K562 (cell line): ENCODE data around the gene PDE4D. TPM values are rescaled to one million over a fixed set of nuclear protein-coding genes. Genes with fewer than 3 reads are reported as not detected.

Source experiments
- ATAC-seq: fragments of 200-7000 bp; cut with Tn5 transposase; 3 replicates; pipeline ENCODE4 v1.9.1; 2020; ENCODE audit warnings: moderate library complexity
- BruUV-seq: library from RNA; stranded (reverse); fragments of 400-500 nt; replicated peaks from 2 replicates; lab custom pipeline; 2021; lab: Mats Ljungman, UMichigan
- CTCF ChIA-PET: fragments of 300-600 bp; formaldehyde crosslinking; extraction: SDS; loops from one replicate; lab custom pipeline; 2021; ENCODE audit warnings: low intra/inter-chr PET ratio; lab: Yijun Ruan, JAX
- POLR2A ChIA-PET: fragments of 300-600, 350-650 bp; sonication (Branson Sonifier 250); formaldehyde crosslinking; extraction: SDS; loops from one replicate; lab custom pipeline; 2021; ENCODE audit warnings: antibody characterized with exemption, inconsistent platforms; lab: Yijun Ruan, JAX
- DNase-seq, 4 experiments: peaks; one replicate each; pipeline versions ENCODE4 v3.0.0 to v3.0.0-alpha.2; 2011 to 2018; ENCODE audit warnings: low spot score in 3 of 4, mixed read lengths in 3 of 4; ENCODE audit errors: extremely low read depth in 1 of 4
- FAIRE-seq: peaks from 2 replicates; lab custom pipeline; 2011; peaks lifted over from hg19 to GRCh38; lab: Jason Lieb, UNC
- H2AFZ ChIP-seq: 2 replicates; pipeline ENCODE4 v1.6.0; 2011; ENCODE audit warnings: low read depth, low read length, control low read depth, inconsistent platforms
- H3K27ac ChIP-seq: fragments of 200-600 bp; 3 replicates; pipeline ENCODE4 v1.8.0; 2011; ENCODE audit warnings: low read depth, mild to moderate bottlenecking, control low read depth, inconsistent platforms, low read length, moderate library complexity, mixed read lengths; ENCODE audit errors: extremely low read depth
- H3K27me3 ChIP-seq, 2 experiments: fragments of 300-600 bp in 1 of 2; 2 replicates in 1 of 2; 3 replicates in 1 of 2; pipeline versions ENCODE4 v1.6.0 to v1.8.0; 2011; ENCODE audit warnings: inconsistent platforms in 2 of 2, low read length in 2 of 2, mild to moderate bottlenecking in 1 of 2, mixed read lengths in 1 of 2, moderate library complexity in 1 of 2; ENCODE audit not compliant: control insufficient read depth in 2 of 2, insufficient read depth in 2 of 2
- H3K36me3 ChIP-seq: fragments of 300-600 bp; 3 replicates; pipeline ENCODE4 v1.8.0; 2011; ENCODE audit warnings: mild to moderate bottlenecking, low read length, inconsistent platforms; ENCODE audit not compliant: control insufficient read depth, insufficient read depth
- H3K4me1 ChIP-seq, 2 experiments: fragments of 200-600 bp in 1 of 2; replicated peaks in 1 of 2; 2 replicates in 1 of 2; 3 replicates in 1 of 2; pipeline versions ENCODE4 v1.5.1 to v1.8.0; 2011; ENCODE audit warnings: inconsistent platforms in 2 of 2, low read length in 2 of 2, mild to moderate bottlenecking in 1 of 2, mixed read lengths in 1 of 2, moderate library complexity in 1 of 2; ENCODE audit not compliant: control insufficient read depth in 2 of 2, insufficient read depth in 2 of 2
- H3K4me2 ChIP-seq: 2 replicates; pipeline ENCODE4 v1.6.1; 2011; ENCODE audit warnings: low read length, control low read depth, inconsistent platforms, mixed read lengths; ENCODE audit not compliant: insufficient read depth
- H3K4me3 ChIP-seq: fragments of 200-600 bp; sonication (generic), shearing (Covaris generic); 2 replicates; pipeline ENCODE4 v1.5.1; 2016; ENCODE audit warnings: control low read depth, inconsistent platforms
- H3K79me2 ChIP-seq: fragments of 200-600 bp; 3 replicates; pipeline ENCODE4 v1.8.0; 2011; ENCODE audit warnings: low read length, inconsistent platforms; ENCODE audit not compliant: control insufficient read depth, insufficient read depth
- H3K9ac ChIP-seq, 2 experiments: 2 replicates each; pipeline versions ENCODE4 v1.6.0 to v1.6.1; 2011; ENCODE audit warnings: low read depth in 2 of 2, low read length in 2 of 2, control low read depth in 1 of 2, inconsistent platforms in 1 of 2, mild to moderate bottlenecking in 1 of 2, mixed read lengths in 1 of 2; ENCODE audit not compliant: insufficient read depth in 1 of 2
- H3K9me1 ChIP-seq: one replicate; pipeline ENCODE4 v1.6.0; 2011; ENCODE audit warnings: inconsistent platforms, mild to moderate bottlenecking, low read length, moderate library complexity; ENCODE audit not compliant: control insufficient read depth, insufficient read depth
- H3K9me3 ChIP-seq: replicated peaks from 2 replicates; pipeline ENCODE4 v1.5.1; 2011; ENCODE audit warnings: low read depth, low read length, inconsistent platforms; ENCODE audit not compliant: control insufficient read depth, insufficient read depth
- H4K20me1 ChIP-seq: replicated peaks from 2 replicates; pipeline ENCODE4 v1.6.1; 2011; ENCODE audit warnings: low read length, inconsistent platforms, mixed read lengths; ENCODE audit not compliant: control insufficient read depth, insufficient read depth
- CC2D1A ChIP-seq: fragments of 450-650 bp; IDR thresholded peaks from 2 replicates; pipeline ENCODE4 v1.6.1; 2017; ENCODE audit warnings: mild to moderate bottlenecking
- KDM1A ChIP-seq, 2 experiments: fragments of 450-650 bp; IDR thresholded peaks; 2 replicates each; pipeline ENCODE4 v1.6.1; 2016; ENCODE audit warnings: mild to moderate bottlenecking in 2 of 2
- SLC30A9 ChIP-seq: fragments of 250-450 bp; sonication (Bioruptor Pico); IDR thresholded peaks from 2 replicates; pipeline ENCODE4 v1.8.0; 2022; ENCODE audit warnings: mild to moderate bottlenecking, moderate library complexity
- ZNF184 ChIP-seq: sonication (generic); formaldehyde crosslinking; IDR thresholded peaks from 2 replicates; pipeline ENCODE4 v1.5.0; 2020; ENCODE audit warnings: missing genetic modification reagents
- ZSCAN29 ChIP-seq: fragments of 450-650 bp; IDR thresholded peaks from 2 replicates; pipeline ENCODE4 v1.6.1; 2017
- WGBS: fragments of 100-300 bp; shearing (Covaris generic); methylation state at CpG from one replicate; pipeline ENCODE4 v1.1.6; 2016; ENCODE audit warnings: low coverage, mixed read lengths; ENCODE audit not compliant: insufficient coverage; ENCODE audit errors: missing lambda C conversion rate; 5-methylcytosine and 5-hydroxymethylcytosine counted together
- in situ Hi-C: fragments of 300-500 bp; cut with MboI; formaldehyde crosslinking; loops from 4 replicates; pipeline ENCODE4 v1.15.0; 2018; ENCODE audit warnings: inconsistent platforms, mixed read lengths
- intact Hi-C: fragments of 100-400 bp; cut with micrococcal nuclease; formaldehyde crosslinking; loops from 2 replicates; pipeline ENCODE4 v1.14.2; 2022
- polyA plus RNA-seq, 8 experiments: library from polyadenylated mRNA; depleted of rRNA in 4 of 8; stranded (reverse) in 5 of 8; unstranded in 3 of 8; fragments of >200 nt; fragmentation: Nextera tagmentation in 2 of 8; fragmentation: Illumina TruSeq in 1 of 8; extraction: Ambion mirVana in 2 of 8; extraction: Trizol in 1 of 8; gene quantifications; 2 replicates each; pipeline versions ENCODE4 v1.2.1 to v1.2.3, GENCODE V29; 2011 to 2014; ENCODE audit warnings: inconsistent platforms in 1 of 8, missing spikeins in 1 of 8
- total RNA-seq, 7 experiments: library from RNA; depleted of rRNA in 6 of 7; stranded (reverse); fragments of >200 nt in 6 of 7; fragmentation: Illumina TruSeq in 2 of 7; extraction: Trizol in 2 of 7; gene quantifications; 2 replicates each; pipeline versions ENCODE4 v1.2.1 to v1.2.3, GENCODE V29; 2011 to 2021; ENCODE audit warnings: low replicate concordance in 1 of 7
- TF ChIP-seq, protein P1 (sequence below): fragments of 250-450 bp; sonication (Bioruptor Pico); IDR thresholded peaks from 2 replicates; pipeline ENCODE4 v1.8.0; 2021; ENCODE audit warnings: moderate library complexity, mild to moderate bottlenecking, inconsistent platforms
- TF ChIP-seq, protein P2 (sequence below): fragments of 150-350 bp; conservative IDR thresholded peaks from 2 replicates; pipeline ENCODE4 v1.6.1; 2014; ENCODE audit warnings: low read length

The PDE4D gene
- total and polyA plus RNA-seq, 9 of the 15 experiments (the other 6 are each of a cell fraction or from before 2014, with no cell fraction given): 0.04 to 0.46 (median 0.13) TPM

DNA sequence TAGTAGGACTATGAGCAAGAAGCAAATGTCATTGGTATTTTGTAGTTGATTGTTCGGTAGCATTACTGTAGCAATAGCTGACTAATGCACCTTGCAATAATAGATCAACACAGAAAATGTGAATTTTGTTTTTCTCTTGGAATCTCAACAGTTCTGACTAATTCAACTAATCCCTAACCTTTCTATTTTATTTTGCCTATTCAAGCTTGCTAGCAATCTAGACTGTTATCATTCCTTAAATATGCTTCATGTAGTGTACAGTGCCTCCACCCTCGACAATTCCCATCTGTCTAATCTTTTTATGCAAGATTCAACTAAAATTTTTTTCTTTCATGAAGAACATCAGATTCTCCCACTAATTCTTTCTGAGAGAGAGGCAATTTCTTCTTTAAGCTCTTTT is 570.6 kb downstream of the PDE4D start (continued):
- TF ChIP-seq SLC30A9 (CRISPR knock-in tag): no peak

DNA sequence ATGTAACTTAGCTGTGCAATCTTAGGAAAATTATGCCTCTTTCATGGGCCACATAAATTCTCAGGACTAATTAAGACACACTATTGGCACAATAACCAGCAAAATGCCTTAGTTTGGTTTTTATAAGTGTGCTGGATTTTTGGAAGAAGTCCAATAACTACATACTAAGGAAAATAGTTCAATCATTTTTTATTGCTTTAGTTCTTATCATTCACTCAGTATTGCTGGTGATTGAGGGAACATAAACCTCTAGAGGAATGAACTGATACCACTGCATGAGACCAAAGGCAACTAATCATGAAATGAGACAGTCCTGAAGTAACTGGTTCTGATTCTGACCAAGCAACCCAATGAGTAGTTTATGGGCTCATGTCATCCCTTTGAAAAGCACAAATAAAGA is 571.5 kb downstream of the PDE4D start:
- ChIA-PET CTCF (no interaction called here), POLR2A (interaction anchor here (0.6 kb wide), 1 partner anchor 258 kb away, joined by 3 read pairs; no protein-coding TSS in a partner anchor)
- Histone ChIP-seq H3K4me1 (no peaks in the 10 kb centered on the region), H3K9ac (no peak overlapping the region), H3K27me3 (no peaks in the 10 kb centered on the region), H3K4me2 (no peak overlapping the region), H3K9me3 (no peaks in the 10 kb centered on the region; the same call in 1 of the 2 replicates), H3K4me3 (no peak overlapping the region), H2AFZ (no peak overlapping the region), H3K36me3 (no peaks in the 10 kb centered on the region), H4K20me1 (no peaks in the 10 kb centered on the region), H3K79me2 (no peaks in the 10 kb centered on the region), H3K9me1 (no peaks in the 10 kb centered on the region), H3K27ac (no peak overlapping the region)
- no TSS peak for BruUV-seq
- FAIRE-seq: no peak
- ATAC-seq: no peak
- DNase-seq: no peak
- in situ Hi-C loops: no loop called here
- no peak for TF ChIP-seq KDM1A (IDR thresholded peaks at IDR 0.05)
- no peak for TF ChIP-seq ZNF184 (CRISPR knock-in tag)
- TF ChIP-seq, protein P1, sequence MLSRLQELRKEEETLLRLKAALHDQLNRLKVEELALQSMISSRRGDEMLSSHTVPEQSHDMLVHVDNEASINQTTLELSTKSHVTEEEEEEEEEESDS: no peak
- TF ChIP-seq ZSCAN29: no peak
- TF ChIP-seq, all 486 proteins: peak for 0
- intact Hi-C loops: no loop called here

DNA sequence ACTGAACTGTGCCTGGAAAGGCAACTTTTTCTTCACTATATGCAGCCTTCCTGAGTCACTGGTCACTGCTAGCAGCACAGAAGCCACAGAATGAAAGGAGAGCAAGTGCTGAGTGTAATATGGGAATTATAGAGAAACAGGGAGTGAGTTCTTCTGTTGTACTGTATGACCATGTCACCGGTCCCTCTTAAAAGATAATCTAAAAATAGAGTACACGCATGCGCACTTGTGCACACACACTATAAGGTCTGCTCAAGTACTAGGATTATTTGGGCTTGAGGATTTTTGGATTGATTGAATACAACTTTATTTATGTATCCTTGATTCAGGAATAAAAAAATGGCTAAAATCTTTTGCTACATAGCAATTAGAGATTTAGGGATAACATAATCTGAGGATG is 571.9 kb downstream of the PDE4D start:
- Histone ChIP-seq H3K4me3 (no peak overlapping the region), H2AFZ (no peak overlapping the region), H3K9me3 (no peaks in the 10 kb centered on the region; the same call in 1 of the 2 replicates), H3K4me2 (no peak overlapping the region), H3K79me2 (no peaks in the 10 kb centered on the region), H3K9ac (no peak overlapping the region), H3K36me3 (no peaks in the 10 kb centered on the region), H4K20me1 (no peaks in the 10 kb centered on the region), H3K4me1 (no peaks in the 10 kb centered on the region), H3K27ac (no peak overlapping the region), H3K9me1 (no peaks in the 10 kb centered on the region), H3K27me3 (no peaks in the 10 kb centered on the region)
- 12% methylated on average over 3 of the region's 3 CpGs for WGBS
- FAIRE-seq (no peak), ATAC-seq (no peak), DNase-seq (no peak)
- no TSS peak for BruUV-seq
- POLR2A ChIA-PET: interaction anchor here (0.6 kb wide), 1 partner anchor 259 kb away, joined by 3 read pairs; no protein-coding TSS in a partner anchor
- CTCF ChIA-PET: no interaction called here
- intact Hi-C loops (no loop called here), in situ Hi-C loops (no loop called here)
- TF ChIP-seq, protein P2, sequence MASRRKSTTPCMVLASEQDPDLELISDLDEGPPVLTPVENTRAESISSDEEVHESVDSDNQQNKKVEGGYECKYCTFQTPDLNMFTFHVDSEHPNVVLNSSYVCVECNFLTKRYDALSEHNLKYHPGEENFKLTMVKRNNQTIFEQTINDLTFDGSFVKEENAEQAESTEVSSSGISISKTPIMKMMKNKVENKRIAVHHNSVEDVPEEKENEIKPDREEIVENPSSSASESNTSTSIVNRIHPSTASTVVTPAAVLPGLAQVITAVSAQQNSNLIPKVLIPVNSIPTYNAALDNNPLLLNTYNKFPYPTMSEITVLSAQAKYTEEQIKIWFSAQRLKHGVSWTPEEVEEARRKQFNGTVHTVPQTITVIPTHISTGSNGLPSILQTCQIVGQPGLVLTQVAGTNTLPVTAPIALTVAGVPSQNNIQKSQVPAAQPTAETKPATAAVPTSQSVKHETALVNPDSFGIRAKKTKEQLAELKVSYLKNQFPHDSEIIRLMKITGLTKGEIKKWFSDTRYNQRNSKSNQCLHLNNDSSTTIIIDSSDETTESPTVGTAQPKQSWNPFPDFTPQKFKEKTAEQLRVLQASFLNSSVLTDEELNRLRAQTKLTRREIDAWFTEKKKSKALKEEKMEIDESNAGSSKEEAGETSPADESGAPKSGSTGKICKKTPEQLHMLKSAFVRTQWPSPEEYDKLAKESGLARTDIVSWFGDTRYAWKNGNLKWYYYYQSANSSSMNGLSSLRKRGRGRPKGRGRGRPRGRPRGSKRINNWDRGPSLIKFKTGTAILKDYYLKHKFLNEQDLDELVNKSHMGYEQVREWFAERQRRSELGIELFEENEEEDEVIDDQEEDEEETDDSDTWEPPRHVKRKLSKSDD: no peak
- no peak for TF ChIP-seq CC2D1A
